ENCODE measurements around the gene MEGF9.
"Not testable (repeated sequence)": the region's sequence is repeated elsewhere in the genome, so short reads cannot be mapped to it uniquely, and the experiment has no call there.

The MEGF9 gene
- total RNA-seq = 47.4 to 173 (median 59.0) reads per million in 17 experiments

GRCh38 chr9:120714088-120714845, at the start of gene MEGF9:
Gene MEGF9, minus strand, starts transcription at chr9:120714470. Its CDS starts 112 bp downstream, at chr9:120714358.
- peak; percentile 98 to 99 (median 99) for DNase-seq

GRCh38 chr9:120761006-120761405, 46.7 kb upstream of the MEGF9 start:
- DNase-seq = no peak

GRCh38 chr9:120759755-120760400, 45.6 kb upstream of the MEGF9 start:
- no peak for DNase-seq

- DNase-seq = no peak
Observed at GRCh38 chr9:120758544-120758943, 44.3 kb upstream of the MEGF9 start.

- DNase-seq = peak in 2 of 4 experiments; percentile 36 to 49
Observed at GRCh38 chr9:120757026-120757913, 43.0 kb upstream of the MEGF9 start.

- DNase-seq = peak in 2 of 4 experiments; percentile 27 to 44
Observed at GRCh38 chr9:120756531-120756930, 42.3 kb upstream of the MEGF9 start.

- DNase-seq = peak; percentile 60 to 83 (median 72)
Observed at GRCh38 chr9:120755810-120756434, 41.7 kb upstream of the MEGF9 start.

- DNase-seq = no peak
Observed at GRCh38 chr9:120755044-120755443, 40.8 kb upstream of the MEGF9 start.

GRCh38 chr9:120750421-120750820, 36.2 kb upstream of the MEGF9 start:
- DNase-seq = no peak

- DNase-seq = not testable (repeated sequence)
Observed at GRCh38 chr9:120746366-120746765, 32.1 kb upstream of the MEGF9 start.

- DNase-seq = no peak
Observed at GRCh38 chr9:120745278-120745677, 31.0 kb upstream of the MEGF9 start.

GRCh38 chr9:120742951-120743416, 28.7 kb upstream of the MEGF9 start:
- DNase-seq = peak in 3 of 4 experiments; percentile 31 to 77 (median 63)

- DNase-seq = no peak
Observed at GRCh38 chr9:120741701-120742100, 27.4 kb upstream of the MEGF9 start.

GRCh38 chr9:120741191-120741590, 26.9 kb upstream of the MEGF9 start:
- peak in 2 of 4 experiments; percentile 38 to 57 for DNase-seq

GRCh38 chr9:120740132-120740531, 25.9 kb upstream of the MEGF9 start:
- no peak for DNase-seq

GRCh38 chr9:120737416-120738165, 23.3 kb upstream of the MEGF9 start:
- peak in 3 of 4 experiments; percentile 53 to 82 (median 76) for DNase-seq

- DNase-seq = peak in 1 of 4 experiments; percentile 31
Observed at GRCh38 chr9:120736881-120737280, 22.6 kb upstream of the MEGF9 start.

- peak; percentile 83 to 95 (median 90) for DNase-seq
Observed at GRCh38 chr9:120735415-120736126, 21.3 kb upstream of the MEGF9 start.

GRCh38 chr9:120734607-120735410, 20.5 kb upstream of the MEGF9 start:
- peak in 2 of 4 experiments; percentile 15 to 16 for DNase-seq

- no peak for DNase-seq
Observed at GRCh38 chr9:120733190-120733589, 18.9 kb upstream of the MEGF9 start.

Data from suppressor macrophage (primary cell).